NOMO-1 treated with dmso at 0.1 percent for 144 hours (cell line): ENCODE results near the gene CIAO2B.
"Not testable (repeated sequence)": the region's sequence is repeated elsewhere in the genome, so short reads cannot be mapped to it uniquely, and the experiment has no call there.

ENCODE experiments used
- DNase-seq: peaks from one replicate; lab custom pipeline; 2025; ENCODE audit not compliant: unreplicated experiment; lab: John Stamatoyannopoulos, UW

The CIAO2B gene

GRCh38 chr16:66937725-66938337 is 3.6 kb upstream of the CIAO2B start:
- no peak for DNase-seq

DNA sequence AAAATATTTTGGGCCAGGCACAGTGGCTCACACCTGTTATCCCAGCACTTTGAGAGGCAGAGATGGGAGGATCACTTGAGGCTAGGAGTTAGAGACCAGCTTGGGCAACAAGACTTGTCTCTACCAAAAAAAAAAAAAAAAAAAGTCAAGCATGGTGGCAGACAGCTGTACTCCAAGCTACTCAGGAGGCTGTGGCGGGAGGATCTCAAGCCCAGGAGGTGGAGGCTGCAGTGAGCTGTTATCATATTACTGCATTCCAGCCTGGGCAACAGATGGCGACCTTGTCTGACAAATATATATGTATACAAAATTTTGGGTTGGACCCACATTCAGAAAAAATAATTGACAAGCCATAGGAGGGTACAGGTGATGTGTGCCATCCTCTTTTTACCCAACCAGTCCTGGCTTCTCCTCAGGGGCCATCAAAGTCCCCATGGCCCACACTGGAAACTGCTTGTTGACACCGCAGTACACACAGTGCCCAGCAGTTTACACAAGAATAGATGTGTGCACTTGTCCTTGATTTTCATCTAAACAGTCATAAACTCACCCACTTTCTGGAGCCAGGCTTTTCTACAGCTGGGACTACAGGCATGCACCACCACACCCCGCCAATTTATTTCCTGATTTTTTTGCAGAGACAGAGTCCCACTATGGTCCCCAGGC is 2.8 kb upstream of the CIAO2B start:
- no peak for DNase-seq

- DNase-seq, result no peak
These were observed 2.3 kb upstream of the CIAO2B start for GRCh38 chr16:66936462-66936861.

GRCh38 chr16:66935314-66936011 is 1.3 kb upstream of the CIAO2B start, which contains the start of gene CES2:
TSS of gene CES2 (plus strand) at chr16:66935516. CDS start at chr16:66935636, 120 bp downstream.
- DNase-seq, result no peak

DNA sequence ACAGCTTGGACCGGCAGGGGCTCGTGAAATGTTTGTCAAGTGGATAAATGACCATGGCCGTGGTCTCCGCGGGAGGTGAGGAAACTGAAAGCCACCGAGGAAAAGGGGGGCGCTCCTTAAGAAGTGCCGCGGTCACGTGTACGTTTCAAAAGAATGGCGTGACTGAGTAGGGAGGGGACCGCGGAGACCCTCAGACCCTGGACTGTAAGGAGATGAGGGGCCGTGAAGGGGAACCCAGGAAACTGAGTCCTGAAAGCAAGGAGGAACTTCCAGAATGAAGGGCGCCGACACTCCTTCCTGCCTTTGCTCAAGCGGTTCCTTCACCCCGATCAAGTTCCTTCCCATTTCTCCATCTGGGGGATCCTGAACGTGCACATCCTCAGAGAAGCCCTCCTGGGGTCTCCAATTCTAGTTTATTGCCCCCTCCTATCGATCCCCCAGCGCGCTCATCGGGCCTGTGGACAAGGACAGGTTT is 674 bp upstream of the CIAO2B start:
- DNase-seq, result not testable (repeated sequence)

- DNase-seq, result no peak
These were observed 445 bp downstream of the CIAO2B start for GRCh38 chr16:66933776-66934137.

- no peak for DNase-seq
These were observed 2.1 kb downstream of the CIAO2B start for GRCh38 chr16:66932076-66932475.

DNA sequence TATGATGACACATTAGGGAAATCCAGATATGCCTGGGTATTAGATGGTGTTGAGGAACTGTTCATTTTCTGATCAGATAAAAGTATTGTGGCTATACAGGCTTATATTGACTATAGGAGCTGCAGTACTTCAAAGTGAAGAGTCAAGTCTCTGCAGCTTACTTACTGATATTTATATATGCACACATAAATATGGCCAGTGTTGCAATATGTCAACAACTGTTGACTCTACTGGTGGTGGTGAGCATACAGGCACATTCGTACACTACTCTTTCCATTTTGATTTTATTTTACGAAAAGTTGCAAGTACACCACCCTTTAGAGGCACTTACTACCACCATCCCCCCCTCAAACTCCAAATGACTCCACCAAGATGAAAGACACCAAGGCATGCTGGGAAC is 2.5 kb downstream of the CIAO2B start:
- no peak for DNase-seq

GRCh38 chr16:66930189-66930588 is 4.0 kb downstream of the CIAO2B start:
- DNase-seq, result no peak

- no peak for DNase-seq
These were observed 5.4 kb downstream of the CIAO2B start for GRCh38 chr16:66928702-66929388.

DNA sequence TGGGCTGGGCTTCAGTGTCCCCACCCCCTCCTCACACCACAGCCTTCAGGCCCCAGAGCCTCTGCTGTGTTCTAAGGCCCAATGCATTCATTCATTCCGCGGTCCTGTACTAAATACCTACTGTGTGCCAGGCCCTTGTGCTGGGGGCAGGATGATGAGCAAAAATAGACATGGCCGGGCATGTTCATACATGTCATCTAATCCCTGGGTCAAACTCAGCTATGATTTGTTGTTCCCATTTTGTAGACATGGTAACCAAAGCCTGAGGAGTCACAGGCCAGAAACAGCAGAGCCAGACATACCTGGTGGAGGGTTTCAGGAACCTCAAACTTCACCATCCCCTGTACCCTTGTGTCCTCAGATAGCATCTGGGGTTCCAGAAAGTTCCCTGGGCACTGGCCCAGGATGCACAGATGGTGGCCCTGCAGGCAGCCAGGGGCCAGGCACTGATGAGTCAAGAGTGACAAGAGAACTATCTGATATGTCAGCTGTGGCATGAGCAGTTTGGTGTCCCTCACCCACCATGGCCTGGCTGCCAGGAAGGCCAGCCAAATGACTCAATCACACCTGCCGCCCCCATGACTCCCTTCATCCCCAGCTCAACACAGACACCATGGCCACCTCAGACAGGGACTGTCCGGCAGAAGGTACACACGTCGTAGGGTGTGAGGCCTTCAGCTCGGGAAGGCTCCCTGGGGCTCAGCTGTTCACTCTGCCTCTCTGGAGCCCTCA is 6.1 kb downstream of the CIAO2B start:
- no peak for DNase-seq

GRCh38 chr16:66926961-66927436 is 7.2 kb downstream of the CIAO2B start:
- DNase-seq, result no peak

DNA sequence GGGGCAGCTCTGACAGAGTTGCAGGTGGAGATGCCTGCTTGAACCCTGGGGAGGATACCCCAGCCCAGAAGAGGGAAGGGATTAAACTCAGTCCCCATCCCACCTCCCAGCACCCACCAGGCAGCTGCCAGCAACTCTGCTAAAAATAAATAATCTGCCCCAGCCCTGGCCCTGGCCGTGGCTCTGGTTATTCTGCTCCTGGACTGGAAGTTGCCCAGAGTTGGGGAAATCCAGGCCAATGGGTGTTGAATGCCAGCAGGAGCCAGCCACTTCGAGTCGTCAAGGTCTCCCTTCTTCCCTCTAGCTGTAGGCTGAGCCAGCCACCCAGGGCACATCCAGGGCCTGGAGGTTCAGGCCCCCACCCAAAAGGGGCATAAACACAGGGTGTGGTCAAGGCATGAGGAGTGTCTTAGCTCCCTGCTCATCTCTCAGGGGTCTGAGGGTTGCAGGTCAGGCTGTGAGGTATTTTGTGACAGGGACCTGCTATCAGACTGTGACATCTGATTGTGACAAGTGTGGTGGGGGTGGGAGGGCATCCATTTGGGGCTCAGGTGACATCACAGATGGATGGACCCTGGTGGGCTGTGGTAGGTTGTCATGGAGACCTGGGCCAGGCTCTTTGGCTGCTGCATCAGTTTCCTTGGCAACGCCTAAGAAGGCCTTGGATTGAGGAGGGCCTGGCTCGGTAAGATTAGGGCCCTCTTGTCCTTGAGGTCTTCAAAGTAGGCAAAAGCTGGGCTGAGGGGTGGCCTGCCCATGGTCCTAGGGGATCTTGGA is 7.8 kb downstream of the CIAO2B start:
- DNase-seq, result no peak

DNA sequence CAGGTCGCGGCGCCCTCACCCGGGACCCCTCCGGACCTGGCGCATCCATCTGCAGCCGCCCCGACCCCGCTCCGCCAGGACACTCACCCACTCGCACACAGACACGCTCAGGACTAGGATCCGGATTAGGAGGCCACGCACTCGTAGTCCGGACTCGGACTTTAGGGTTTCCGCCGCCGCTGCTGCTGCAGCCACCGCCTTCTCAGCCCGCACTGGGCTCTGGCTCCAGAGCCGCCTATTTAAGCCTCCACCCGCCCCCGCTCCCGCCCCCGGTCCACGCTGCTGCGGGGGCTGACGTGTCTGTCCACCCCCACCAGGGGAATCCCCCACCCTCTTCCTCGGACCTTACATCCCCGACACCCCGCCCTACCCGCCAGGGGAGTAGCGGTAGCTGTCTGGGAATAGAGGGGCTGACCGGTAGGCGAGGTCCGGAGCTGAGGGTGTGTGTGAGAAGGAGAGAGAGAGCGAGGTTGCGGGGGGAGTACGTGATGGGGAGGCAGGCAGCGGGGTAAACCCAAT is 8.8 kb downstream of the CIAO2B start, which contains the start of gene RRAD:
Gene RRAD (minus strand): TSS at position 214 of the 519 bp plus-strand sequence. CDS start 356 bp downstream, outside the sequence.
- DNase-seq, result no peak

- no peak for DNase-seq
These were observed 9.5 kb downstream of the CIAO2B start for GRCh38 chr16:66924527-66925321.

DNA sequence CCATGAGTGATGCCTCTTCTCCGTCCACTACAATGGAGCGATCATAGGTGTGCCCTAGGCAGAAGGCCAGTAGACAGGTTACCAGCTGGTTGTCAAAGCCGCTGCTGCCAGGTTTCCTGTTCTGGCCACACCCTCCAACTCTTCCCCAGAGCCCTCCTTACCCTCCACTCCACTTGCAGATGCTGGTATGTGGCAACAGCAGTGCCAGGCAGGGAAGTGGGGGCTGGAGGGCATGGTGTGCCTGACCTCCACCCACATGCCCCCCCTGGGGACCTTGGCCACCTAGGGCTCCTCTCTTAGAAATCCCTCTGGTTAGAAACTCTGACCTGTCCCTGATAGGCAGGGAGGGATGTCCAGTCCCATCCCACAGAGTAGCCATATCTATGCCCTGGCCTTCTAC is 10.3 kb downstream of the CIAO2B start:
- no peak for DNase-seq

GRCh38 chr16:66923247-66923731 is 10.9 kb downstream of the CIAO2B start:
- DNase-seq, result no peak

DNA sequence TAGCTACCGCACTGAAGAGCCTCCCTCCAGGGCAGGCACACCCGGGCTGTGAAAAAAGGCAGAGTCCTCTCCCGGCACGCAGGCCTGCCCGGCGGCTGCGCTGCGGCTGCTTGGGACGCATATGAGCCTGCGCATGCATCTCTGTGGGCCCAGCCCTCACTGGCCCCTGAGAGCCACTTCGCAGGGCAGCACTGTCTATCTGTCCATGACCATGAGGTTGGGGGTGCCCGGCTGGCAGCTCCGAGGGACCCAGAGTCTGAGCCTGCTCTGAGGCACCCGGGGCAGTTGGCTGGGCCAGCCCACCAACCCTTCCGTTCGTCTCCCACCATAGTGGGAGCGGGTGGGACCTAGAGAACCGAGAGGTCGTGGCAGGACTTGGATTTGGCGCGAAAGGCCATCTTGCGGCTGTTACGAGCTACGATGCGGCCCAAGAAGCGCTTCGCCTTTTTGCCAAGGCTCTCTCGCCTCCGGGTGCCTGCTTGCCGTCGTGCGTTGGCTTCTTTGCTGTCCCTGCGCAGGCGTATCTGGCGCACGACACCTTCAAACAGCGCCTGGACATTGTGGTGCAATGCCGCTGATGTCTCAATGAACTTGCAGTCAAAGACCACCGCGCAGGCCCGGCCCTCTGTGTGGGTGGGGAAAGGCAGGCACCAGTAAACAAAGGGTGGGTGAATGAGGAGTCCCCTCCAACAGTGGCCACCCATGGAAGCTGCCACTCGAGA is 12.3 kb downstream of the CIAO2B start:
- DNase-seq, result no peak
